DOHH2 (cell line): ENCODE data around the gene CMIP.

Experiments used
- H3F3A ChIP-seq: fragments of 200-600 bp; sonication (generic), shearing (Covaris generic); 2 replicates; pipeline ENCODE4 v1.6.0; 2016; ENCODE audit warnings: antibody characterized with exemption, mild to moderate bottlenecking; ENCODE audit not compliant: control insufficient read depth, insufficient read depth
- H3K27ac ChIP-seq: fragments of 200-600 bp; sonication (generic); 2 replicates; pipeline ENCODE4 v1.5.1; 2014; ENCODE audit warnings: low read depth, mild to moderate bottlenecking, low read length, moderate library complexity
- H3K27me3 ChIP-seq: fragments of 200-600 bp; sonication (generic); 2 replicates; pipeline ENCODE4 v1.6.1; 2014; ENCODE audit warnings: mild to moderate bottlenecking, low read length, mixed read lengths; ENCODE audit not compliant: control insufficient read depth
- H3K36me3 ChIP-seq: fragments of 200-600 bp; sonication (generic); 2 replicates; pipeline ENCODE4 v1.6.1; 2014; ENCODE audit warnings: mild to moderate bottlenecking, low read length, moderate library complexity, mixed read lengths; ENCODE audit not compliant: control insufficient read depth
- H3K4me1 ChIP-seq: fragments of 200-600 bp; sonication (generic); 2 replicates; pipeline ENCODE4 v1.6.1; 2014; ENCODE audit warnings: mild to moderate bottlenecking, low read length, mixed read lengths; ENCODE audit not compliant: control insufficient read depth
- H3K4me2 ChIP-seq: fragments of 200-600 bp; sonication (generic); 2 replicates; pipeline ENCODE4 v1.6.0; 2014; ENCODE audit warnings: mild to moderate bottlenecking, low read length, moderate library complexity
- H3K4me3 ChIP-seq: fragments of 200-600 bp; sonication (generic); 2 replicates; pipeline ENCODE4 v1.5.1; 2014; ENCODE audit warnings: mild to moderate bottlenecking, low read length, mixed read lengths
- H3K79me2 ChIP-seq: fragments of 200-600 bp; sonication (generic); 2 replicates; pipeline ENCODE4 v1.6.1; 2014; ENCODE audit warnings: mild to moderate bottlenecking, low read length, mixed read lengths; ENCODE audit not compliant: control insufficient read depth
- H3K9me2 ChIP-seq: fragments of 200-600 bp; sonication (generic); replicated peaks from 2 replicates; pipeline ENCODE4 v1.6.1; 2014; ENCODE audit warnings: mild to moderate bottlenecking, low read length, mixed read lengths; ENCODE audit not compliant: control insufficient read depth
- H3K9me3 ChIP-seq: fragments of 200-600 bp; sonication (generic); 2 replicates; pipeline ENCODE4 v1.6.1; 2014; ENCODE audit warnings: antibody characterized with exemption, low read length, mixed read lengths; ENCODE audit not compliant: control insufficient read depth, insufficient read depth
- H4K20me1 ChIP-seq: fragments of 200-600 bp; sonication (generic); 2 replicates; pipeline ENCODE4 v1.6.0; 2014; ENCODE audit warnings: low read depth, mild to moderate bottlenecking, antibody characterized with exemption, low read length, moderate library complexity; ENCODE audit not compliant: control insufficient read depth, insufficient read depth
- EZH2phosphoT487 ChIP-seq: fragments of 200-600 bp; sonication (generic); IDR thresholded peaks from 2 replicates; pipeline ENCODE4 v1.6.1; 2017; ENCODE audit warnings: borderline replicate concordance, mild to moderate bottlenecking, antibody characterized with exemption, low read length, moderate library complexity, mixed read lengths
- TF ChIP-seq, protein P1 (sequence below): fragments of 200-600 bp; sonication (generic); IDR thresholded peaks from one replicate; pipeline ENCODE4 v1.5.1; 2014; ENCODE audit warnings: antibody characterized with exemption, mild to moderate bottlenecking, low read depth, low read length; ENCODE audit not compliant: poor library complexity, severe bottlenecking

Gene CMIP

DNA sequence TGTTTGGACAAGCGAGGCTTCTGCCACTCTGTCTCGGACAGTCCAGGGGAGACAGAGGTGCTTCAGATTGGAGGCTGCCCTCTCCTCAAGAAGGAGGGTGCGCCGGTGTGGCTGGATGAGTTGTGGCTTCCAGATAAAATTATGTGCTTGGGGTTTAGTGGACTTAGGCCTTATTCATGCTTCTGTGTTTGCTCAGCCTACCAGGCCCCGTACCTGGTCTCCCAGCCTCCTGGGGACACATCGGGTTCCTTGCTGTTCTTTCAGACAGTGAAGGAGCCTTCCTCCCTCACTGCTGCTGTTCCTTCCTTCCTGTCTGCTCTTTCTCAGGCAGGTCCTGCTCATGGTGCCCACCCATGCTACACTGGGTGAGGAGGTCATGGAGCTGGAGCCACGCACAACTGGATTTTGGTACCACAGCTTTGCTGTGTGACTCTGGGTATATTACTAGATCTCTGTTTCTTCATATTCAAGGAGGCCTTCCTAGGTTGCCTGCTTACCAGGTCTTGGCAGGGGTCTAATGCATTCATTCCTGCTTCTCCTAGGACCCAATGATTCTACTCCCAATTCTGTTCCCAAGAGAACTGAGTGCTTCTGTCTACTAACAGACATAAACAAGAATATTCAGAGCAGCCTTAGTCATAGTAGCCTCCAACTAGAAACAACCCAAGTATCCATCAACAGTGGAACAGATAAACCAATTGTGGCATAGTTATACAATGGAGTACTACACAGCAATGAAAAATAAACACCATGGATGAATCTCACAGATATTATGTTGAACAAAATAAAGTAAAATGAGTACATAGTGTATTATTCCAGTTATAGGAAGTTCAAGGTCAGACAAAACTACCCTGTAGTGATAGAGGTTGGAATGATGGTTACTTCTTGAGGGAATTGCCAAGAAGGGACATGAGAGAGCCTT, 121.7 kb downstream of the CMIP start:
- Histone ChIP-seq H3K4me1 (no peaks in the 10 kb centered on the region), H3K4me2 (no peak overlapping the region)

DNA sequence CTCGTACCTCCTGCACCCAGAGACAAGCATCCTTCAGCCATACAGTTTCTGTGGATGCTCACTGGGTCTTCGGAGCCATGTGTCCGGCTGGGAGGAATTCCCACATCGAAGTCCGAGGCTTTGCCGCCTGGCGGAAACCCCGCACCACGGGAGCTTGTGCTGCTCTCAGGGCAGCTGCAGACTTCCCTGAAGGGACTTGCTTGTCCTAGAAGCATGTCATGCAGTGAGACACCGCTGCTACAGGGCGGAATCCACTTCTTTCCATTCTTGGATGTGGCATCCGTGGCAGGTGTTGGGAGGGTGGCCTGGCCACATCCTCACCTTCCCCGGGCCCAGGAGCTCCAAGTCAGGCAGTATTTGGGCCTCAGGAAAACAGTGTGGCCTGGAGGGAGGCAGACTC, 122.5 kb downstream of the CMIP start:
- Histone ChIP-seq H3K27ac (no peak overlapping the region), H3K4me2 (no peak overlapping the region), H4K20me1 (0 out of 2 replicates have a peak, but pooled peaks cover 3% of the 10 kb centered on the region)

More for the DNA sequence above, 121.7 kb downstream of the CMIP start:
- no peaks in the 10 kb centered on the region for H3K36me3 ChIP-seq
- H3K9me2 ChIP-seq = no peaks in the 10 kb centered on the region
- H3K9me3 ChIP-seq = no peaks in the 10 kb centered on the region
- H4K20me1 ChIP-seq = 0 out of 2 replicates have a peak, but pooled peaks cover 3% of the 10 kb centered on the region
- no peaks in the 10 kb centered on the region for H3K79me2 ChIP-seq
- H3F3A ChIP-seq = no peaks in the 10 kb centered on the region
- H3K4me3 ChIP-seq = no peak overlapping the region
- TF ChIP-seq EZH2phosphoT487 = no peak
- TF ChIP-seq, protein P1, sequence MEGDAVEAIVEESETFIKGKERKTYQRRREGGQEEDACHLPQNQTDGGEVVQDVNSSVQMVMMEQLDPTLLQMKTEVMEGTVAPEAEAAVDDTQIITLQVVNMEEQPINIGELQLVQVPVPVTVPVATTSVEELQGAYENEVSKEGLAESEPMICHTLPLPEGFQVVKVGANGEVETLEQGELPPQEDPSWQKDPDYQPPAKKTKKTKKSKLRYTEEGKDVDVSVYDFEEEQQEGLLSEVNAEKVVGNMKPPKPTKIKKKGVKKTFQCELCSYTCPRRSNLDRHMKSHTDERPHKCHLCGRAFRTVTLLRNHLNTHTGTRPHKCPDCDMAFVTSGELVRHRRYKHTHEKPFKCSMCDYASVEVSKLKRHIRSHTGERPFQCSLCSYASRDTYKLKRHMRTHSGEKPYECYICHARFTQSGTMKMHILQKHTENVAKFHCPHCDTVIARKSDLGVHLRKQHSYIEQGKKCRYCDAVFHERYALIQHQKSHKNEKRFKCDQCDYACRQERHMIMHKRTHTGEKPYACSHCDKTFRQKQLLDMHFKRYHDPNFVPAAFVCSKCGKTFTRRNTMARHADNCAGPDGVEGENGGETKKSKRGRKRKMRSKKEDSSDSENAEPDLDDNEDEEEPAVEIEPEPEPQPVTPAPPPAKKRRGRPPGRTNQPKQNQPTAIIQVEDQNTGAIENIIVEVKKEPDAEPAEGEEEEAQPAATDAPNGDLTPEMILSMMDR = no peak
- H3K27me3 ChIP-seq = no peaks in the 10 kb centered on the region
- H3K27ac ChIP-seq = no peak overlapping the region

DNA sequence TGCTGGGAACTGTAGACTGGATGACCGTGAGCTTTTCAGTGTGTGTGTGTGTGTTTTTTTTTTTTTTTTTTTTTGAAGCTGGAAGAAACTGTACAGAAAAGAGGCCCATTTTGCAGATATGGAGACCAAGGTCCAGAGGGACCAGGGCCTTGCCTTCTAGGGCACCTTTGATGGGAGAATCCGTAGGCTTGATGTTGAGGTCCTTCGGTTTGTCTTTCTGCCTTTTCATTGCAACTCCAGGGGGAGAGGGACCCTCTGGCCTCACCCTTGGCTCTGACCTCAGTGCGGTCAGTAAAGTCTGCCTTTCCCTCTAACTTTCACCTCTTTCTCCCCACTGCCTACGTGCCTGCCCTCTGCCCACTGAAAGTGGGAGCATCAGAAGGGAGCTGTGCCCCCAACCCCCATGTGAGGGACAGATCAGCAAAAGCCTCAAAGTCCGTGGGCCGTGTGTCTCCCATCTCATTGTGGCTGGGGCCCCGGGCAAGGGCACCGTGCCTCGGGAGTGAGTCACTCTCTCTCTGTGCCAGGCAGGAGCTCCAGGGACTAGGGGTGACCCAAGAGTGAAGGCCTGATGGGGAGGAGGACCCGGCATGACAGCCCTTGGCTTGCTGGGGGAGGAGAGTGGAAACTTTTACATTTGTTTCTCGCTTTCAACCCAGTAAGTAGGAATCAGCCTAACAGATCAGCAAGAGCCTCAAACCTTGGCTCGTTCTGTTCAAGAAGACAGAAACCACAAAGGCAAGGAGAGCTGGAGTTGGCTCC, 123.6 kb downstream of the CMIP start:
- Histone ChIP-seq H3K9me3 (no peaks in the 10 kb centered on the region), H3K36me3 (no peaks in the 10 kb centered on the region), H3K4me1 (no peaks in the 10 kb centered on the region), H3K4me2 (no peak overlapping the region), H3K4me3 (no peak overlapping the region), H4K20me1 (0 out of 2 replicates have a peak, but pooled peaks cover 3% of the 10 kb centered on the region), H3K27me3 (no peaks in the 10 kb centered on the region), H3F3A (no peaks in the 10 kb centered on the region), H3K27ac (no peak overlapping the region), H3K79me2 (no peaks in the 10 kb centered on the region), H3K9me2 (no peaks in the 10 kb centered on the region)
- TF ChIP-seq, protein P1 = no peak

More for the DNA sequence above, 122.5 kb downstream of the CMIP start:
- Histone ChIP-seq H3K79me2 (no peaks in the 10 kb centered on the region), H3K9me2 (no peaks in the 10 kb centered on the region), H3K36me3 (no peaks in the 10 kb centered on the region), H3K4me3 (no peak overlapping the region), H3F3A (no peaks in the 10 kb centered on the region), H3K27me3 (no peaks in the 10 kb centered on the region), H3K4me1 (no peaks in the 10 kb centered on the region), H3K9me3 (no peaks in the 10 kb centered on the region)
- TF ChIP-seq, protein P1 = no peak
- TF ChIP-seq EZH2phosphoT487 = no peak
